Gastrocnemius medialis (tissue), 4 donors: ENCODE data around the gene AGK. TPM values are rescaled to one million over a fixed set of nuclear protein-coding genes. Genes with fewer than 3 reads are reported as not detected.

Source experiments
- ATAC-seq, 2 donors: fragments of 150-250 bp; one replicate each; pipeline ENCODE4 v1.9.1; 2016
- DNase-seq, 2 donors: peaks; one replicate each; pipeline ENCODE4 v3.0.0-alpha.2; 2019
- H3K27ac ChIP-seq, 4 donors: fragments of 200-600 bp; sonication (generic); 1 replicate in 1 of 4; 2 replicates in 3 of 4; pipeline ENCODE4 v1.5.1; 2016 to 2018; ENCODE audit warnings: mild to moderate bottlenecking in 2 of 4, moderate library complexity in 1 of 4
- H3K27me3 ChIP-seq, 3 donors: fragments of 200-600 bp; sonication (generic) in 2 of 3; 1 replicate in 1 of 3; 2 replicates in 2 of 3; pipeline versions ENCODE4 v1.5.1 to v1.6.0; 2016 to 2019; ENCODE audit warnings: mild to moderate bottlenecking in 1 of 3, moderate library complexity in 1 of 3
- H3K36me3 ChIP-seq, 2 donors: fragments of 200-600 bp; sonication (generic) in 1 of 2; one replicate each; pipeline ENCODE4 v1.5.1; 2017 to 2018
- H3K4me1 ChIP-seq, 2 donors: fragments of 200-600 bp; sonication (generic) in 1 of 2; one replicate each; pipeline ENCODE4 v1.5.1; 2016 to 2017; ENCODE audit warnings: mild to moderate bottlenecking in 2 of 2
- H3K4me3 ChIP-seq, 4 donors: fragments of 200-600 bp; sonication (generic) in 3 of 4; 1 replicate in 1 of 4; 2 replicates in 3 of 4; pipeline ENCODE4 v1.5.1; 2016 to 2019; ENCODE audit warnings: mild to moderate bottlenecking in 2 of 4
- H3K9me3 ChIP-seq, 3 donors: fragments of 200-600 bp; sonication (generic) in 2 of 3; 1 replicate in 1 of 3; 2 replicates in 2 of 3; pipeline ENCODE4 v1.5.1; 2016 to 2019
- POLR2A ChIP-seq, 2 donors: fragments of 450-650 bp; IDR thresholded peaks; one replicate each; pipeline ENCODE4 v1.6.1; 2017; ENCODE audit warnings: antibody characterized with exemption in 2 of 2, mild to moderate bottlenecking in 2 of 2, moderate library complexity in 2 of 2
- in situ Hi-C, 4 donors: fragments of 200-750 bp; cut with MboI; loops; one replicate each; pipeline versions ENCODE4 v1.15.0 to v1.8.0; 2017; ENCODE audit warnings: low sequenced_read_pairs in 4 of 4
- intact Hi-C: fragments of 100-400 bp; cut with DNase I; formaldehyde crosslinking; loops from one replicate; pipeline ENCODE4 v1.15.1; 2023; ENCODE audit warnings: low total_unique reads
- total RNA-seq, 4 donors: library from RNA; depleted of rRNA; stranded (reverse); fragments of >200 nt; gene quantifications; one replicate each; pipeline versions ENCODE4 v1.1.0 to v1.2.3, GENCODE V29; 2016
- TF ChIP-seq, protein P1 (sequence below), 5 experiments: fragments of 450-650 bp in 3 of 5; fragments of 200-600 bp in 2 of 5; sonication (generic) in 2 of 5; IDR thresholded peaks in 4 of 5; conservative IDR thresholded peaks in 1 of 5; 1 replicate in 4 of 5; 2 replicates in 1 of 5; pipeline ENCODE4 v1.5.1; 2016 to 2019; ENCODE audit warnings: antibody characterized with exemption in 5 of 5, mild to moderate bottlenecking in 3 of 5, moderate library complexity in 3 of 5

Gene AGK
- total RNA-seq, 4 donors from 2014 or later, result 6.5 to 17.1 (median 11.5) TPM

- Histone ChIP-seq H3K9me3 (no peaks in the 10 kb centered on the region), H3K27me3 (no peaks in the 10 kb centered on the region), H3K36me3 (peaks cover 0 to 10% of the 10 kb centered on the region in 2 donors), H3K27ac (no peak overlapping the region), H3K4me1 (no peaks in the 10 kb centered on the region), H3K4me3 (no peak overlapping the region)
- intact Hi-C loops, result no loop called here
- no peak for ATAC-seq
- in situ Hi-C loops, result no loop called here
- TF ChIP-seq POLR2A (IDR thresholded peaks at IDR 0.05), result no peak
- TF ChIP-seq, protein P1, sequence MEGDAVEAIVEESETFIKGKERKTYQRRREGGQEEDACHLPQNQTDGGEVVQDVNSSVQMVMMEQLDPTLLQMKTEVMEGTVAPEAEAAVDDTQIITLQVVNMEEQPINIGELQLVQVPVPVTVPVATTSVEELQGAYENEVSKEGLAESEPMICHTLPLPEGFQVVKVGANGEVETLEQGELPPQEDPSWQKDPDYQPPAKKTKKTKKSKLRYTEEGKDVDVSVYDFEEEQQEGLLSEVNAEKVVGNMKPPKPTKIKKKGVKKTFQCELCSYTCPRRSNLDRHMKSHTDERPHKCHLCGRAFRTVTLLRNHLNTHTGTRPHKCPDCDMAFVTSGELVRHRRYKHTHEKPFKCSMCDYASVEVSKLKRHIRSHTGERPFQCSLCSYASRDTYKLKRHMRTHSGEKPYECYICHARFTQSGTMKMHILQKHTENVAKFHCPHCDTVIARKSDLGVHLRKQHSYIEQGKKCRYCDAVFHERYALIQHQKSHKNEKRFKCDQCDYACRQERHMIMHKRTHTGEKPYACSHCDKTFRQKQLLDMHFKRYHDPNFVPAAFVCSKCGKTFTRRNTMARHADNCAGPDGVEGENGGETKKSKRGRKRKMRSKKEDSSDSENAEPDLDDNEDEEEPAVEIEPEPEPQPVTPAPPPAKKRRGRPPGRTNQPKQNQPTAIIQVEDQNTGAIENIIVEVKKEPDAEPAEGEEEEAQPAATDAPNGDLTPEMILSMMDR (IDR thresholded peaks at IDR 0.05 in 4 of 5, conservative IDR thresholded peaks at IDR 0.05 in 1 of 5), result no peak
- no peak for DNase-seq
These were observed 66.1 kb downstream of the AGK start for GRCh38 chr7:141617280-141617679.

- DNase-seq, result no peak
- Histone ChIP-seq H3K27ac (no peak overlapping the region), H3K4me3 (no peak overlapping the region), H3K9me3 (no peaks in the 10 kb centered on the region), H3K4me1 (no peaks in the 10 kb centered on the region), H3K36me3 (peaks cover 0 to 27% of the 10 kb centered on the region in 2 donors), H3K27me3 (no peaks in the 10 kb centered on the region)
- TF ChIP-seq POLR2A (IDR thresholded peaks at IDR 0.05), result no peak
- TF ChIP-seq, protein P1 (IDR thresholded peaks at IDR 0.05 in 4 of 5, conservative IDR thresholded peaks at IDR 0.05 in 1 of 5), result no peak
- intact Hi-C loops (no loop called here), in situ Hi-C loops (no loop called here)
- ATAC-seq, result no peak
These were observed 68.5 kb downstream of the AGK start for GRCh38 chr7:141619745-141620144.

DNA sequence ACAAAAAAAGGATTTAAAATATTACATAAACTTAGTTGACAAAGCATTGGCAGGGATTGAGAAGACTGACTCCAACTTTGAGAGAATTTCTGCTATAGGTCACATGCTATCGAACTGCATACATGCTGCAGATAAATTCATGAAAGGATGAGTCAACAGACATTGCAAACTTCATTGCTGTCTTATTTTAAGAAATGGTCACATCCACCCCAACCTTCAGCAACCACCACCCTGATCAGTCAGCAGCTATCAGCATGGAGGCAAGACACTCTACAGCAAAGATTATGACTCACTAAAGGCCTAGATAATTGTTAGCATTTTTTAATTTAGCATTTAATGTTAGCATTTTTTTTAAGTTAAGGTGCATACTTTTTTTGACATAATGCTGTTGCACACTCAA lies 73.6 kb downstream of the AGK start:
- Histone ChIP-seq H3K27me3 (no peaks in the 10 kb centered on the region), H3K9me3 (no peaks in the 10 kb centered on the region), H3K36me3 (peaks cover 0 to 44% of the 10 kb centered on the region in 2 donors), H3K27ac (no peak overlapping the region), H3K4me3 (no peak overlapping the region), H3K4me1 (no peaks in the 10 kb centered on the region)
- in situ Hi-C loops, result no loop called here
- DNase-seq, result no peak
- TF ChIP-seq, protein P1 (IDR thresholded peaks at IDR 0.05 in 4 of 5, conservative IDR thresholded peaks at IDR 0.05 in 1 of 5), result no peak
- TF ChIP-seq POLR2A (IDR thresholded peaks at IDR 0.05), result no peak
- intact Hi-C loops, result no loop called here
- no peak for ATAC-seq

- in situ Hi-C loops, result no loop called here
- ATAC-seq (no peak), DNase-seq (no peak)
- intact Hi-C loops, result no loop called here
- H3K4me1 ChIP-seq, result peaks cover 0 to 12% of the 10 kb centered on the region in 2 donors
- H3K36me3 ChIP-seq, result peaks cover 0 to 13% of the 10 kb centered on the region in 2 donors
- TF ChIP-seq, protein P1 (IDR thresholded peaks at IDR 0.05 in 4 of 5, conservative IDR thresholded peaks at IDR 0.05 in 1 of 5), result no peak
- no peak for TF ChIP-seq POLR2A (IDR thresholded peaks at IDR 0.05)
- no peak overlapping the region for H3K4me3 ChIP-seq
- H3K27me3 ChIP-seq, result no peaks in the 10 kb centered on the region
- no peaks in the 10 kb centered on the region for H3K9me3 ChIP-seq
- H3K27ac ChIP-seq, result no peak overlapping the region
These were observed 79.4 kb downstream of the AGK start for GRCh38 chr7:141630621-141631020.

GRCh38 chr7:141631525-141631924 lies 80.3 kb downstream of the AGK start:
- Histone ChIP-seq H3K27me3 (no peaks in the 10 kb centered on the region), H3K9me3 (no peaks in the 10 kb centered on the region), H3K4me3 (no peak overlapping the region), H3K4me1 (peaks cover 0 to 12% of the 10 kb centered on the region in 2 donors), H3K27ac (no peak overlapping the region), H3K36me3 (peaks cover 0 to 7% of the 10 kb centered on the region in 2 donors)
- no peak for ATAC-seq
- intact Hi-C loops (no loop called here), in situ Hi-C loops (no loop called here)
- TF ChIP-seq, protein P1 (IDR thresholded peaks at IDR 0.05 in 4 of 5, conservative IDR thresholded peaks at IDR 0.05 in 1 of 5), result no peak
- no peak for TF ChIP-seq POLR2A (IDR thresholded peaks at IDR 0.05)
- DNase-seq, result no peak
